NCI-H1417 treated with DMSO at 0.1 percent for 48 hours (cell line): Measurements from ENCODE around the gene PERM1.

Source experiments
- DNase-seq: peaks from one replicate; lab custom pipeline; 2025; lab: John Stamatoyannopoulos, UW

The PERM1 gene

GRCh38 chr1:934991-935750 is 46.7 kb downstream of the PERM1 start:
- DNase-seq, result no peak

GRCh38 chr1:933603-933940 is 48.3 kb downstream of the PERM1 start:
- no peak for DNase-seq

- no peak for DNase-seq
Observed at GRCh38 chr1:932776-933602, 48.9 kb downstream of the PERM1 start.

GRCh38 chr1:932173-932510 is 49.8 kb downstream of the PERM1 start:
- no peak for DNase-seq

- no peak for DNase-seq
Observed at GRCh38 chr1:931380-932172, 50.3 kb downstream of the PERM1 start.

GRCh38 chr1:930633-931138 is 51.2 kb downstream of the PERM1 start:
- no peak for DNase-seq

- DNase-seq, result no peak
Observed at GRCh38 chr1:929712-930632, 51.9 kb downstream of the PERM1 start.

GRCh38 chr1:928825-929661 is 52.9 kb downstream of the PERM1 start:
- no peak for DNase-seq

- no peak for DNase-seq
Observed at GRCh38 chr1:927748-928147, 54.1 kb downstream of the PERM1 start.

- DNase-seq, result no peak
Observed at GRCh38 chr1:927234-927633, 54.7 kb downstream of the PERM1 start.

- no peak for DNase-seq
Observed at GRCh38 chr1:925561-926421, 56.1 kb downstream of the PERM1 start.
